ENCODE results near the gene KLHL40.

The KLHL40 gene

GRCh38 chr3:42688016-42688415, 2.7 kb downstream of the KLHL40 start:
- ChIA-PET CTCF (no interaction called here), POLR2A (interaction anchor here (0.6 kb wide), 1 partner anchor 25 kb away, joined by 4 read pairs; no protein-coding TSS in a partner anchor)
- no peak for DNase-seq (ENCODE audit: extremely low spot score)
- TF ChIP-seq CTCF (IDR thresholded peaks at IDR 0.05; ENCODE audit: control extremely low read depth, extremely low read depth, low read depth, missing control alignments), result no peak

- no peak for TF ChIP-seq CTCF (IDR thresholded peaks at IDR 0.05; ENCODE audit: control extremely low read depth, extremely low read depth, low read depth, missing control alignments)
- no peak for DNase-seq (ENCODE audit: extremely low spot score)
- ChIA-PET CTCF (no interaction called here), POLR2A (no interaction called here)
These were observed 3.4 kb downstream of the KLHL40 start for GRCh38 chr3:42688487-42689420.

GRCh38 chr3:42689421-42690014, 4.2 kb downstream of the KLHL40 start:
- CTCF ChIA-PET, result no interaction called here
- TF ChIP-seq CTCF (IDR thresholded peaks at IDR 0.05; ENCODE audit: control extremely low read depth, extremely low read depth, low read depth, missing control alignments), result no peak

GRCh38 chr3:42690191-42690590, 4.9 kb downstream of the KLHL40 start:
- ChIA-PET CTCF (no interaction called here), POLR2A (no interaction called here)
- DNase-seq (ENCODE audit: extremely low spot score), result no peak
- TF ChIP-seq CTCF (IDR thresholded peaks at IDR 0.05; ENCODE audit: control extremely low read depth, extremely low read depth, low read depth, missing control alignments), result no peak

More at GRCh38 chr3:42689421-42690014, 4.2 kb downstream of the KLHL40 start:
- DNase-seq (ENCODE audit: extremely low spot score), result no peak
- POLR2A ChIA-PET, result no interaction called here

GRCh38 chr3:42690766-42691680, 5.7 kb downstream of the KLHL40 start:
- ChIA-PET POLR2A (no interaction called here), CTCF (no interaction called here)
- no peak for TF ChIP-seq CTCF (IDR thresholded peaks at IDR 0.05; ENCODE audit: control extremely low read depth, extremely low read depth, low read depth, missing control alignments)
- no peak for DNase-seq (ENCODE audit: extremely low spot score)
